HG02642 (cell line): ENCODE measurements around the gene GRIN2A.
"Not testable (repeated sequence)": the region's sequence is repeated elsewhere in the genome, so short reads cannot be mapped to it uniquely, and the experiment has no call there.

Source experiments
- ATAC-seq: cut with Tn5 transposase; IDR thresholded peaks from one replicate; pipeline ENCODE4 v1.9.1; 2021; ENCODE audit warnings: mild to moderate bottlenecking; ENCODE audit not compliant: unreplicated experiment, poor library complexity

The GRIN2A gene

DNA sequence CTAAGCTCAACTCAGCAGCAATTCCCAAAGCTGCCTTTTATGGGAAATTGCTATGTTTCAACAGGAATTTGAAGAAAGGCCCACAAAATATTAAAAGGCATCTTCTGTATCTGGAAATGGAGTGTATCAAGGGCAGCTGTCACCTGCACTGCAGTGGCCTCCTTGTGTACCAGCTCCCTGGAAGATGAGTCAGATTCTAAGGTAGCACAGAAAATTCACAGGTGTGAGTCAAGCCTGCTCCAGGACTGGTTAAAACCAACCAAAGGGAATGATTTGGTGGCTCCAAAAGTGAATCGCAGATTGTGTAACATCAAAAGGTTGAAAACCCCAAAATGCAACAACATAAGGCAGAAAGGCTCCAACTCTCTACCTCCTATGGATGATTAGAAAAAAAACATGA lies 296.4 kb downstream of the GRIN2A start:
- no peak for ATAC-seq

DNA sequence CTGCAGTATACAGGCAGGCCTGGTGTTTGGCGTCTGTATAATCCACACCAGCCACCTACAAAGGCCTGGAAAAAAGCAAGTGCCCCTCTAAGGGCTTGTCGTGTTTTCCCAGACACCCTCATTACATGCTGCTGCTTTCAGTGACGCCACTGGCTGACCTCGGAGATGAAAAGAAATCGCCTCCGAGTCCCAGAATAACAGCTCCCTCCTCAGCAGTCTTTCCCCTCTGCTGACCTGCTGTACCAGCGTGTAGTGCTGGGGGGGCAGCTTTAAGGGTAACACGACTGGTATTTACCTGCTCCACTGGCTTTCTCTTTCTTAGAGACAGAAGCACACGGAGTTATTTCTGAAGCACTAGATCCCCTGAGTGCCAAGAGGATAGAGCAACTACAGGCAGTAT lies 296.8 kb downstream of the GRIN2A start:
- no peak for ATAC-seq

DNA sequence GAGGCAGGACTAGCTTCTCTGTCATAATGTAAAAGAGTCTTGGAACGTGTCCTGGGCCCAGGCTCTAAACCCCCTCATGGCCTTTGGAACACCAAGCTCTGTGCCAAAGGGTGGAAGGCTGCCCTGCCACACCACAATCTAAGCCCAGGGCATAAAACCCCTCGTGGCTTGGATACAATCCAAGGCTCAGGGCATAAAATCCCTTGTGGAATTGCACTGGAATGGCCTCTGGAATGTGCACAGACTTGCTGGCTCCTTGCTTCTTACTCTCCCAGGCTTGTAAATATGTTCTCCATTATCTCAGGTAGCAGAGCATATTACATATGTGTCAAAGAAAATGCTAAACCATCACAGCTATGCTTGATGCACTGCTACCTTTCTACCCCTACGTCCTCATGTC lies 306.2 kb downstream of the GRIN2A start:
- ATAC-seq, result not testable (repeated sequence)

DNA sequence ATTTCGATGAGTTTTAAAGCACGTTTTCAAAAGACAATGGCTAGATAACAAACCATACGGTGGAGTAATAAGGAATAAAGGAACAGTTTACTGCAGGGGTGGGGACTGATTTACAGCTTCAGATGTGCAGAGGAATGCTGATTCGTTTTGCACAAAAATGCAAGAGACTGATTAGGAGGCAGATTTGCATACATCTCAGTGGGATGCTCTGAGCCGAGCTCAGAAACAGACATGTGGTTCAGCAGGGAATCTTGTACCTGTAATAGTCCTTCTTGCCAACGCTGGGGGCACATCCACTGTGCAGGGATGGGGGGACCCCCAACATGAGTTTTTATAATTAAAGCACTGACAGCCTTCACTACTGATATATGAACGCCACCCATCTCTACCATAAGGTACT lies 308.0 kb downstream of the GRIN2A start:
- ATAC-seq, result no peak

DNA sequence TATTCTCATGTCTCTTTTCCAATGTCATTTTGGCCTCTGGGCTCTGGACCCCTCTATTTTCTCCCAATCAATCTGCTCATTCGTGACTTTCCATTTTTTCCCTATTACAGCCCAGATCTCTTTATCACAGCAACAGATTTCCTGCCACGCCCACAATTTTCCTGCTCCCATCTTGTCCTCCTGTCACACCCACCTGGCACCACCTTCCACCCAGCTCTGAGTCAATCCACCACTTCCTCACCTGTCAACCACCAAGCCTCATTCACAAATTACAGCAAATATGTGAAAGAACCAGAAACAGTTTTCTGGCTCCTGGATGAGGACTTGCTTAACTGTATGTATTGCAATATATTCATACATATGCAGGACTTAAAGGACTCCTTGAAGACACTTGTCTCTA lies 311.3 kb downstream of the GRIN2A start:
- ATAC-seq, result no peak

DNA sequence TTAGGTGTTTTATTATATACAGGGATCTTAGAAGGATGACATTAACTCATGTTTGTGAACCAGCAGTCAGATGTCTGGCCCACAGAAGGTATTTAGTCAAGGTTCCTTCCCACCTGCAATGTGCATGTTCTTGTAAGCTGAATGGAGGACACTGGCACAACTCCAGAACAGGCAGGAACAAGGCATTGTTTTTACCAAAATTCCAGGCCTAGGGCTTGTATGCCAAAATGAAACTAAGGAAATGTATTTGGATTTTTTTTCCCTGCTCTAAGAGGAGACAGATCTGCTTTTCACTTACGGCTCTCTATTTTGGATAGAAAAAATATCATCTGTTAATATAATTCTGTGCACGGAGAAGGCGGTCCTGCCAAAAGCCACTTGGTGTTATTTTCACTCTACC lies 312.5 kb downstream of the GRIN2A start:
- ATAC-seq, result no peak

DNA sequence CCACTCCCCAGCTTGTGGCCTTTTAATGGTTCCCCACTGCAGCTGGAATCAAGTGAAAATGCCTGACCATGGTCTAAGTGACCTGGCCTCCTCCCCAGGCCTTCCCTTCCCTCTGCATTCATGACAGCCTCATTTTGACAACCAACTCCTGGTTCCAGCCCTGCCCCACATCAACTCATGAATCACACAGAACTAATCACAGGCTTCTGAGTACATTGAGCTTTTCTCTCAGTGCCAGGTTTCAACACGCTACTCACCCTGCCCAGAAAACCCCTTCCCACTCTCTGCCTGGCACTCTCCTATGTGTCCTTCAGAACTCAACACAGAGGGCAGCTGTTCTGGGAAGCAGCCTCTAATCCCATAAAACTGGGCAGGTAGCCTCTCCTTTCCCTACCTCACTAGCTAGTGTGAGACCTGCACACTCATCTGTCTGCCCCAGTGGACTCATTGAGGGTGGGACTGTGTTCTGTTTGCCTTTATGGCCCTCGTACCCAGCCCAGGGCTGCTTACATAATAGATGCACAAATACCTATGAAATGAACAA lies 313.6 kb downstream of the GRIN2A start:
- ATAC-seq, result no peak

DNA sequence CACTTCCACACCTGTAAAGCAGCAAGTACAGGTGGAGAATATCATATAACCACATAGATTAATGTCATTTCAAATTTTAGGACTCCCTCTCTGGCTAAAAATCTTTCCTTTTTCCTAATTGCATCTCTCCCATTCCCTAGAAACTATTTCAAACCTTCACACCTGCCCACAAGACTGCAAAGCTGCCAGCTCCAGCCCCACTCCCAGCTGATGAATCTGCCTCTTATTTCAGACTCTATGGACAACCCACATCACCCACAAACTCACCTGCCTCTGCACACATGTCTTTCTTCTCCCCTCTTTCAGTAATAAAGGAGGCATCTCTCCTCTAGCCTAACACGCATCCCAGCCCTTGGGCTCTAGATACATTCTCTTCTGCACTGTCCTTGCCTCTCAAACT lies 315.1 kb downstream of the GRIN2A start:
- no peak for ATAC-seq

DNA sequence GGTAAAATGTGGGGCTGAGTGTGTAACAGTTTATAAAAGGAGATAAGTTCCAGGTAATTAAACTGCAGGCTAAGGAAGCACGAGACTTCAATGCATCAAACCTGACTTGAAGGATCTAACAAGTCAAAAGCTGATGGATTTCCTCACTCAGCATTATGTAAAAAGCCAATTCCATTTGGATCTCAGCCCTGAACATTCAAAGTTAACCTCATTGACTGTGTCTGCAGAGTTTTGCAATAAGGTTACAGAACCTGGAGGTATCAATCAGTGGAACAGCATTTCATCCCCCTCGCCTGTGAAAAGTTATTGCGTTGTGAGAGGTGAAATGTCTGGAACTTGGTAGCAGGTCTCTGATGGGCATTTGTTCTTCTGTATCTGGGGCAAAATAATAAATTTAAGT lies 317.8 kb downstream of the GRIN2A start:
- no peak for ATAC-seq

DNA sequence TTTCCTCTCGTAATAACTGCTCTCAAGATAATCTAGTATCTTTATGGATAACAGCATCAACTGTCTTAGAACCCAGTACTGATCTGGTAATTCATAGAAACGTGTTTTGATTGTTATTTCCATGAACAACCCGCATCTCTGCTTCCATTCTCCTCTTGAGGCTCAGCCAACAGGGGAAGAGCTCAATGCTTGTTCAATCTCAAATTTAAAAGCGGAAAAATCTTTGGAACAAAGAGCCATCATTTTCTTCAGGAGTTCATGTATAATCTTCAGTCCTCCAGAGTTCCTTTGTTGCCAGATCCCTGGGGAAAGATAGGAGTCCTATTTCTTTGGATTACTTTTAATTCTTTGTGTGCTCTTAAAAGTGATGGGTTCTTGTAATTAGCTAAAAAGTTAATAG lies 319.9 kb downstream of the GRIN2A start:
- ATAC-seq, result no peak

DNA sequence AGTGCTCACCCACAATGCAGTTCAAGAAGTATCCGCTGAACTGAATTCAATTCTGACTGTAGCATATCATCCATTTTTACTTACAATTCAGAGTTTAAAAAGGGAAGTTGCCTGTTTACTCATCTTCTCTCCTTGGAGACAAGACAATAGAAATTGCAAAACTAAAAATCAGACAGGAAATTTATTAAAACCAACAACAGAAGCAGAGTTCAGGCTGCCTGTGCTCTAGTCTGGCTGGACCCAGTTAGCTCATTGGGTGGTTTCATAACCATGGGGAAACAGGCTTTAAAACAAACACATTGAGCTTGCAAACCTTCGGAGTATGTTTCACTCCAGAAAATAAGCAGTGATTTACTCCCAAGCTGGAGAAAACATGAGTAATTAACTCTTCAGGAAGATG lies 321.4 kb downstream of the GRIN2A start:
- ATAC-seq, result no peak

DNA sequence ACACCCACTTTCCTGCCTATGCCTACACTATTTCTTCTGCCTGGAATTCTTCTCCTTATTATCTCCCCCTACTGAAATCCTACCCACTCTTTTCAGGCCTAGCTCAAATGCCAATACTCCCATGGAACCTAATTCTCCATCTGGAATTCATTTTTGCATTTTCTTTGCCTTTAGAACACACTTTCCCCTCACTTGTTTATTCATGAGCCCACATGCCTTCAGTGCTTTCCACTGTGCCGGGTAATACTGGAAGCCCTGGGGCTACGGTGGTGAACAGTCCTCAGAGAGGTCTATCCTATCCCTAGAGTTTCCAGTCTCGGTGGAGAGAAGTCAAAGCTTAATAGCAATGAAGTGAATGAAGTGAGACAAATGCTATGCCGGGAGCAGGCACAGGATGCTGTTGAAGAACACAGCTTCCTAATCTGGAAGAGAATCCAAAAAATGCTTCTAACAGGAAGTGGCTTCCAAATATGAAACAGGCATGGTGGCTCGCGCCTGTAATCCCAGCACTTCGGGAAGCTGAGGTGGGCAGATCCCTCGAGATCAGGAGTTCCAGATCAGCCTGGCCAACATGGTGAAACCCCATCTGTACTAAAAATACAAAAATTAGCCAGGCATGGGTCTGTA lies 322.4 kb downstream of the GRIN2A start:
- ATAC-seq, result no peak

DNA sequence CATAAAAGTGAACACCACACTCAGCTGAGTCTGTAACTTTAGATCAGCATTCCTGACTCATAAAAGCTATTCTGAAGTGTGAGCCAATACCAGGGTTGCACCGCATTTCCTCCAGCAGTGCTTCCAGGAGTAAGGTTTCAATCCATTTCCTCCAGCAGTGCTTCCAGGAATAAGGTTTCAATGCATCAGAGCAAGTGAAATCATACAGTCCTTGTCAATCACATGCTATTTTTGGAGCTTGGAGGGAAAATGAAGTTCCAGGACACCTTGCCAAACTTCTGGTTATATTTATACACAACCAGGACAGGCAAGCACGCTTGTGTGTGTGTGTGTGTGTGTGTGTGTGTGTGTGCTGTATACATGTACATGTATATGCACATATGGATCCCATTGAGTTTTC lies 327.6 kb downstream of the GRIN2A start:
- ATAC-seq, result no peak

DNA sequence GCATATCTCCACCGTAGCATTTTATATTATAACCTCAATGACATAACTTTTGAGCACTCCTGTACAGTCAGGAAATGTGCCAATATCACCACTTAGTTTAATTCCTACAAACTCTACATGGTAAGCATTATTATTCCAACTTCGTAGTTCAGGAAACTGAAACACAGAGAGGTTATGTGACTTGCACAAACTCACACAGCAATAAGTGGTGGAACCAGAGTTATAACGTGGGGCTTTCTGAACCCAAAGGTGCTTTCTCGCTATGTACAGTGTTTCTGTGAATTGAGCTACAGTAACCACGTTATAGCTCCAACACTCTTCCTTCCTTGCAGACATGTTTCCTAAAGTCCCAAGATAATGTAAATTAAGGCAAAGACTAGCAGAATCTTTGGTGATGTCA lies 330.2 kb downstream of the GRIN2A start:
- no peak for ATAC-seq

DNA sequence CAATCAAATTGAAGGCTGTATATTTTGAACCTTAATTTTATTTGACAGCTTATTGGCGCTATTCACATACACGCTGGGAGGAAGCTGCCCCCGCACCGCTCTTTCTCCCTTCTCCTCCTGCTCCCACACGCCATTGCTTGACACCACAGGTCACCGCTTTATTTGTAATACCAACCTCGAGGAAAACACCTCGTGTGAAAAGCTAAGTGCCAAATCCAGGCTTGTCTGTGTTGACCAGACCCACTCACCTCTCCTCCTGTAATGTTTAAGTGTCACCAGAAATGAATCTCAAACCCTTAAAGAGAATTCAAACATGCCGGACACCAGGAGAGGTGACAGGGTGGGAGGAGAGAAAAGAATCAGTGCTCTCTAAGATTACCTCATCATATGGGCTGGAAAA lies 331.4 kb downstream of the GRIN2A start:
- no peak for ATAC-seq

DNA sequence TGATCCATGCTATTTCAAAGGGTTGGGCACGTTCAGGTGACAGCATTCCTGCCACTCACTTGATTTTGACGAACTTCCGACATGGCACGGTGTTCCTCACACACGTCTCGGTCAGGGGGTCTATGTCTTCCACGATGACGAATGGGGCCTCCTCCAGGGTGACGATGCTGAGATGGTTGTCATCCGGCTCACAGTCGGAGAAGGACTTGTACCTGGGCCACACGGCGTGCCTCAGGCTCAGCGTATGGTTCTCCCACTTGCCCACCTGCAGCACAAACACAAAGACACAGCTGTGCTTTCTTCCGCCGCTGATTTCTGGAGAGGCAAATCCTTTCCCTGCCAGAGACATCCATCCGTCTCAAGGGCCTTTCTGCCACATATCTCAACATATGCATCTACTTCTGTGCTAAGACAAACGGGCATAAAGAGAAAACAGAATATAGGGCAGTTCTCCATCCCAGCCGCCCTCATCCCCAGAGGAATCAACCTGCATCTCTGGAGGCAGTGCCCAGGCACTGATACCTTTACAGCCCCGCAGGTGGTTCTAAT lies 332.5 kb downstream of the GRIN2A start:
- no peak for ATAC-seq

DNA sequence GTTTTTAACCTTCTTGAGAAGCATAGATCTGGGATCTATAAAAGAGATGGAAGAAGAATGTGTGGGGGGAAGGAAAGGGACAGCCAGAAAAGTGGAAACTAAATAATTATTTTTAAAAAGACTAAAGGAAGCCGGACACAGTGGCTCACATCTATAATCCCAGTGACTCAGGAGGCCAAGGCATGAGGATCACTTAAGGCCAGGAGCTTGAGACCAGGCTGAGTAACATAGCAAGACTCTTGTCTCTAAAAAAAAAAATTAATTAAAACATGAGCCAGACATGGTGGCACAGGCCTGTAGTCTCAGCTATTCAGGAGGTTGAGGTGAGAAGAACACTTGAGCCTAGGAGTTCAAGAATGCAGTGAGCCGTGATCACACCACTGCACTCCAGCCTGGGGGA lies 335.1 kb downstream of the GRIN2A start:
- no peak for ATAC-seq

DNA sequence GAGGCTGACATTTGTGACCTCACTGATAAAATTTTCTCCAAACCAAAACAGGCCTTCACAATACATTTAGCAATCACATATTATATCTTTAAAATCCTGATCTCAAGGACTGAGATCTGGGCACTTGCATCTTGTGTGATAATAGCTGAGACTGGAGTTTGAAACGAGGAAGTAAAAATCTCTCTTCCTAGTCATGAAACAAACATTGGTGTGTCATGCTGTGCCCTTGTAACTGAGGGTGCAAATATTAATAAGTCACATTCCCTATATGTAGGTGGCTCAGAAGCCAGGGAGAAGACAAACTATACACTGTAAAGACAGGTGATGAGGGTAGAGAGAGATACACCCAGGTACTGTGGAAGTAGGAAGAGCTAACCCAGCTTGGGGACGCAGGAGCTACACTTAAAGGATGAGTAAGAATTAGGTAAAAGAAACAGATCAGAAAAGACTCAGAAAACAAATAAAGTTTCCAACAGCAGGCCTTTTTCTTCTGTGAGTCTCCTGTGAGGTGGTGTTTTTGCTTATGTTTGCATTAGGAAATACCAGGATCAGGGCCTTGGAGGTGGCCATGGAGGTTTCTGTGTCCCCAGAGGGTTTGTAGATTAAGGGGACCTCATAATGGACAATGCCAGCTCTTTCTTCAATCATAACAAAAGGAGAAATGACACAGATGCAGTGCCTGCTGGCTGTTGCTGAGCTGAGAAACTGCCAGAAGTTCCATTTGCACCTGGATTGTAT lies 335.7 kb downstream of the GRIN2A start:
- ATAC-seq, result no peak

DNA sequence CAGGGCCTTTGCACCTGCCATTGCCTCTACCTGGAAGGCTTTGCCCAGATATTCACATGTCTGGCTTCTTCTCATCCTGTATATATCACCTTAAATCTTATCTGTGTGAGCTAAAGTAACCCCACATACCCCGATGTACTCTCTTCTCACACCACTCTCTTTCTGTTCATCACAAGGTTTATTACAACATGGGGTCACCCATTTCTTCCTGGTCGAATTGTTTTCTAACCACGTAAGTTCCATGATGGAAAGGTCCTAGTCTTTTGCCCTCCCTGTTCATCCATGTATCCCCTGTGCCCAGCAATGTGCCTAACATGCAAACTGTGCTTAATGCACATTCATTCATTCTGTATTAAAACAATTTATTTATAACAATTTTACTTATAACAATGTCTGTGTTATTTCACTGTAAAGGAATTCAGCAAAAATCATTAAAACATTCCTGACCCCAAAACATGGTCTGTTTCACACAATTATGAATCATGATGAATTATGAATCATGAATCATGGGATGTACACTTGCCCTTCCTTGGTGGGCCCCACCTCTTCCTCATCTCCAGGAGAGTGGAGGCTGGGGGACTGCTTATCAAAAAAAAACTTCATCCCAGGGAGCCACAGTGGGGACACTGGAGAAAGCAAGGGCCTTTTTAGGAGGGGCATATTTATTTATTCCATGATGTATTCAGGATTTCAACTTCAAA lies 336.4 kb downstream of the GRIN2A start:
- no peak for ATAC-seq

DNA sequence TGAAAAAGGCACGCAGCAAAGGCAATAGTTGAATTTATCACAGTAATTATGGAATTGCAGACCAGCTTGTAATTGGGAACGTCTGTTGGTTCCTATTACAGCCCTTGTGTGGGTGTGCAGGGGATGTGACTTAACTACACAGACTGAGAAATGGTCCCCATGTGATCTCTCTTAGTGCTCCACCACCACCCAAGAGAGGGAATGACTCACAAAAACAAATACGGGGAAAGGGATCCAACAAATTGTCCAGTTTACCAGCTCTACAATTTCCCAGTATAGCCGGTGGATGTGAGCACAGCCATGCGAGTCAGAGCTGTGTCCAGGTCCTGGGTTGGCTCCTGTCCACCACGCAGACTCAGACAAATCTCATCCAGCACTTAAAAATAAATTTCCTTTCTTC lies 337.9 kb downstream of the GRIN2A start:
- no peak for ATAC-seq

DNA sequence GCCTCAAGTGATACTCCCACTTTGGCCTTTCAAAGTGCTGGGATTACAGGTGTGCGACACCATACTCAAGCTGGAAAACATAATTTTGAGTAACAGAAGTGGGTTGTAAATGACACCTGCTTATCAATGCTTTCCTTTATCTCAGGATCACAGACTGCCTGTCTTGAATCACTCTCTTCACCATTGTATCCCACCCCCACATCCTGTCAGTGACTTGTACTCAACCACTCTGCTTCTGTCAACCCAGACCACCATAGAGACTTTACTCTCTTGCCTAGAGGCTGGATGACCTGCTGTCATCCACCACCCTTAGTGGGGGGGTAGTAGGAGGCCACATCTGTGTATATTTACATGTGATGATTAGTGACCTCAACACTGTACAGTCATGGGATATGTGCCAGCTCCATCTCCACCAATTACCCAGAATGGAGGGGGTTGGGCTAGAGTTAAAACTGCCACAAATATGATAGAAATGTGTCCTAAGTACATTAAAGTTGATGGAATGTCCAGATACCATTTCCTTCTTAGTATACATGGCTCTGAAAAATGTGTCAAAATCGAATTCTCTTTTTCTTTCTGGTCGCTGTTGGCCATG lies 338.7 kb downstream of the GRIN2A start:
- ATAC-seq, result no peak
